HepG2 (cell line): ENCODE results near the gene FOXA1. TPM values are rescaled to one million over a fixed set of nuclear protein-coding genes. Genes with fewer than 3 reads are reported as not detected.

Experiments used
- ASH2L ChIP-seq: fragments of 300-600, 200-600 bp; sonication (generic); IDR thresholded peaks from 2 replicates; pipeline ENCODE4 v1.7.0; 2017; ENCODE audit warnings: low read depth, mild to moderate bottlenecking, moderate library complexity, mixed read lengths, low read length; ENCODE audit not compliant: insufficient read length
- EP300 ChIP-seq, 3 experiments: sonication (generic) in 1 of 3; formaldehyde crosslinking in 1 of 3; IDR thresholded peaks; 2 replicates each; pipeline versions ENCODE4 v1.5.1 to v1.6.1; 2011 to 2020; ENCODE audit warnings: low read depth in 2 of 3, low read length in 2 of 3, borderline replicate concordance in 1 of 3, improper control_type of control experiment in 1 of 3, mild to moderate bottlenecking in 1 of 3, missing genetic modification reagents in 1 of 3, moderate library complexity in 1 of 3
- GATA4 ChIP-seq: sonication (generic); IDR thresholded peaks from 2 replicates; pipeline ENCODE4 v1.6.1; 2016; ENCODE audit warnings: antibody characterized with exemption, low read depth, borderline replicate concordance
- HDAC1 ChIP-seq: sonication (generic); formaldehyde crosslinking; IDR thresholded peaks from 2 replicates; pipeline ENCODE4 v1.5.1; 2020; ENCODE audit warnings: mild to moderate bottlenecking, missing genetic modification reagents
- HMG20B ChIP-seq: conservative IDR thresholded peaks from 2 replicates; pipeline ENCODE4 v1.6.1; 2016; ENCODE audit warnings: missing genetic modification reagents, missing compliant biosample characterization
- HNF4A ChIP-seq: sonication (generic); formaldehyde crosslinking; IDR thresholded peaks from 2 replicates; pipeline ENCODE4 v1.4.0; 2020; ENCODE audit warnings: missing genetic modification reagents
- HOMEZ ChIP-seq: IDR thresholded peaks from 2 replicates; pipeline ENCODE4 v1.6.1; 2016; ENCODE audit warnings: low read depth
- JUN ChIP-seq: sonication (generic); formaldehyde crosslinking; IDR thresholded peaks from 2 replicates; pipeline ENCODE4 v1.4.0; 2020; ENCODE audit warnings: mild to moderate bottlenecking, missing genetic modification reagents
- KAT7 ChIP-seq: IDR thresholded peaks from 2 replicates; pipeline ENCODE4 v1.6.1; 2018; ENCODE audit warnings: borderline replicate concordance, missing compliant biosample characterization
- YY1 ChIP-seq: IDR thresholded peaks from 2 replicates; pipeline ENCODE4 v1.6.1; 2011; ENCODE audit warnings: low read length, low read depth, moderate library complexity, mild to moderate bottlenecking; ENCODE audit not compliant: insufficient read depth, insufficient replicate concordance
- ZBTB25 ChIP-seq: IDR thresholded peaks from 2 replicates; pipeline ENCODE4 v1.6.1; 2018; ENCODE audit warnings: missing genetic modification reagents
- ZNF142 ChIP-seq: sonication (generic); formaldehyde crosslinking; IDR thresholded peaks from 2 replicates; pipeline ENCODE4 v1.4.0; 2020; ENCODE audit warnings: missing genetic modification reagents
- ZNF33A ChIP-seq: sonication (generic); formaldehyde crosslinking; IDR thresholded peaks from 2 replicates; pipeline ENCODE4 v1.5.1; 2020; ENCODE audit warnings: missing genetic modification reagents, mild to moderate bottlenecking, moderate library complexity, borderline replicate concordance
- ZNF414 ChIP-seq: sonication (generic); formaldehyde crosslinking; IDR thresholded peaks from 2 replicates; pipeline ENCODE4 v1.5.0; 2020; ENCODE audit warnings: missing genetic modification reagents
- ZXDC ChIP-seq: sonication (generic); formaldehyde crosslinking; IDR thresholded peaks from 2 replicates; pipeline ENCODE4 v1.5.0; 2020; ENCODE audit warnings: mild to moderate bottlenecking, missing genetic modification reagents
- ZZZ3 ChIP-seq: sonication (generic); formaldehyde crosslinking; IDR thresholded peaks from 2 replicates; pipeline ENCODE4 v1.4.0; 2020; ENCODE audit warnings: missing genetic modification reagents, mild to moderate bottlenecking, borderline replicate concordance
- polyA plus RNA-seq, 8 experiments: library from polyadenylated mRNA; depleted of rRNA in 3 of 8; stranded (reverse) in 7 of 8; unstranded in 1 of 8; fragments of >200 nt; fragmentation: Illumina TruSeq in 4 of 8; extraction: Trizol in 4 of 8; gene quantifications; 2 replicates each; pipeline versions ENCODE4 v1.2.1 to v1.2.3, GENCODE V29; 2011 to 2016; ENCODE audit warnings: low read depth in 4 of 8, missing spikeins in 1 of 8, mixed read lengths in 1 of 8; ENCODE audit not compliant: insufficient read depth in 1 of 8
- total RNA-seq, 5 experiments: library from RNA; depleted of rRNA; stranded (reverse); fragments of >200 nt; fragmentation: Illumina TruSeq; extraction: Trizol; gene quantifications; 2 replicates each; pipeline ENCODE4 v1.2.3, GENCODE V29; 2016; ENCODE audit warnings: low read depth in 1 of 5

The FOXA1 gene
- total and polyA plus RNA-seq, 2 of the 13 experiments (the other 11 are each of a cell fraction or from before 2014, with no cell fraction given), result 43.4 to 58.6 TPM

- TF ChIP-seq ZNF142 (CRISPR knock-in tag) (no peak), ASH2L (no peak), YY1 (no peak), ZNF33A (no peak), EP300 (IDR thresholded peaks at IDR 0.05; ENCODE audit: low read depth in 2 of 2, low read length in 2 of 2) (0 out of 4 replicates have a peak, but pooled peaks of 1 of the 2 experiments have one; percentile 15), EP300 (CRISPR knock-in tag; IDR thresholded peaks at IDR 0.05; ENCODE audit: borderline replicate concordance) (no peak), KAT7 (CRISPR knock-in tag) (no peak), HDAC1 (no peak), HMG20B (CRISPR knock-in tag) (0 out of 2 replicates have a peak, but pooled peaks have one; percentile 39), JUN (no peak), ZXDC (CRISPR knock-in tag) (no peak), ZBTB25 (CRISPR knock-in tag) (no peak), HNF4A (peak; percentile 53), ZZZ3 (CRISPR knock-in tag) (no peak), ZNF414 (CRISPR knock-in tag) (no peak), HOMEZ (peak; percentile 79), GATA4 (no peak)
Observed at GRCh38 chr14:37553935-37554550, 41.0 kb downstream of the FOXA1 start (continued).
